Activated T-cell treated with anti-CD3 and anti-CD28 coated beads for 4 hours (primary cell): ENCODE measurements around the gene MYNN.

Experiments
- DNase-seq: peaks from one replicate; pipeline ENCODE4 v3.0.0-alpha.2; 2020

MYNN gene

GRCh38 chr3:169780742-169781141, 7.5 kb downstream of the MYNN start:
- no peak for DNase-seq

GRCh38 chr3:169781209-169781855, 8.1 kb downstream of the MYNN start:
- DNase-seq = no peak

GRCh38 chr3:169787120-169787519, 13.9 kb downstream of the MYNN start:
- DNase-seq = no peak

GRCh38 chr3:169787791-169788190, 14.6 kb downstream of the MYNN start:
- DNase-seq = no peak

- DNase-seq = no peak
Observed at GRCh38 chr3:169790219-169790618, 17.0 kb downstream of the MYNN start.

GRCh38 chr3:169790687-169791429, 17.7 kb downstream of the MYNN start:
- no peak for DNase-seq

GRCh38 chr3:169792359-169792758, 19.2 kb downstream of the MYNN start:
- no peak for DNase-seq

GRCh38 chr3:169804681-169805080, 31.5 kb downstream of the MYNN start:
- no peak for DNase-seq

- DNase-seq = no peak
Observed at GRCh38 chr3:169809230-169809795, 36.1 kb downstream of the MYNN start.

GRCh38 chr3:169811631-169812331, 38.6 kb downstream of the MYNN start:
- no peak for DNase-seq

GRCh38 chr3:169812332-169813235, 39.4 kb downstream of the MYNN start, which contains the start of the genes LRRC34 and LRRIQ4:
Gene LRRC34 (minus strand): TSS chr3:169812904. CDS start chr3:169812548, 356 bp downstream.
Gene LRRIQ4 (plus strand): TSS chr3:169812870. CDS start chr3:169821922, 9,052 bp downstream.
- DNase-seq = peak; percentile 51

GRCh38 chr3:169813278-169813677, 40.1 kb downstream of the MYNN start:
- no peak for DNase-seq

- DNase-seq = peak; percentile 67
Observed at GRCh38 chr3:169813757-169814517, 40.7 kb downstream of the MYNN start.

GRCh38 chr3:169815590-169816150, 42.5 kb downstream of the MYNN start:
- no peak for DNase-seq

- no peak for DNase-seq
Observed at GRCh38 chr3:169818316-169818715, 45.1 kb downstream of the MYNN start.

GRCh38 chr3:169822091-169822490, 48.9 kb downstream of the MYNN start:
- no peak for DNase-seq

GRCh38 chr3:169822540-169822939, 49.3 kb downstream of the MYNN start:
- no peak for DNase-seq

- no peak for DNase-seq
Observed at GRCh38 chr3:169822983-169823382, 49.8 kb downstream of the MYNN start.

GRCh38 chr3:169825316-169825715, 52.1 kb downstream of the MYNN start:
- DNase-seq = no peak

GRCh38 chr3:169827712-169828111, 54.5 kb downstream of the MYNN start:
- DNase-seq = no peak

GRCh38 chr3:169835533-169835932, 62.3 kb downstream of the MYNN start:
- no peak for DNase-seq
